ENCODE data around the gene ELFN2.
"Not testable (repeated sequence)": the region's sequence is repeated elsewhere in the genome, so short reads cannot be mapped to it uniquely, and the experiment has no call there.

Gene ELFN2, protein sequence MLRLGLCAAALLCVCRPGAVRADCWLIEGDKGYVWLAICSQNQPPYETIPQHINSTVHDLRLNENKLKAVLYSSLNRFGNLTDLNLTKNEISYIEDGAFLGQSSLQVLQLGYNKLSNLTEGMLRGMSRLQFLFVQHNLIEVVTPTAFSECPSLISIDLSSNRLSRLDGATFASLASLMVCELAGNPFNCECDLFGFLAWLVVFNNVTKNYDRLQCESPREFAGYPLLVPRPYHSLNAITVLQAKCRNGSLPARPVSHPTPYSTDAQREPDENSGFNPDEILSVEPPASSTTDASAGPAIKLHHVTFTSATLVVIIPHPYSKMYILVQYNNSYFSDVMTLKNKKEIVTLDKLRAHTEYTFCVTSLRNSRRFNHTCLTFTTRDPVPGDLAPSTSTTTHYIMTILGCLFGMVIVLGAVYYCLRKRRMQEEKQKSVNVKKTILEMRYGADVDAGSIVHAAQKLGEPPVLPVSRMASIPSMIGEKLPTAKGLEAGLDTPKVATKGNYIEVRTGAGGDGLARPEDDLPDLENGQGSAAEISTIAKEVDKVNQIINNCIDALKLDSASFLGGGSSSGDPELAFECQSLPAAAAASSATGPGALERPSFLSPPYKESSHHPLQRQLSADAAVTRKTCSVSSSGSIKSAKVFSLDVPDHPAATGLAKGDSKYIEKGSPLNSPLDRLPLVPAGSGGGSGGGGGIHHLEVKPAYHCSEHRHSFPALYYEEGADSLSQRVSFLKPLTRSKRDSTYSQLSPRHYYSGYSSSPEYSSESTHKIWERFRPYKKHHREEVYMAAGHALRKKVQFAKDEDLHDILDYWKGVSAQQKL

DNA sequence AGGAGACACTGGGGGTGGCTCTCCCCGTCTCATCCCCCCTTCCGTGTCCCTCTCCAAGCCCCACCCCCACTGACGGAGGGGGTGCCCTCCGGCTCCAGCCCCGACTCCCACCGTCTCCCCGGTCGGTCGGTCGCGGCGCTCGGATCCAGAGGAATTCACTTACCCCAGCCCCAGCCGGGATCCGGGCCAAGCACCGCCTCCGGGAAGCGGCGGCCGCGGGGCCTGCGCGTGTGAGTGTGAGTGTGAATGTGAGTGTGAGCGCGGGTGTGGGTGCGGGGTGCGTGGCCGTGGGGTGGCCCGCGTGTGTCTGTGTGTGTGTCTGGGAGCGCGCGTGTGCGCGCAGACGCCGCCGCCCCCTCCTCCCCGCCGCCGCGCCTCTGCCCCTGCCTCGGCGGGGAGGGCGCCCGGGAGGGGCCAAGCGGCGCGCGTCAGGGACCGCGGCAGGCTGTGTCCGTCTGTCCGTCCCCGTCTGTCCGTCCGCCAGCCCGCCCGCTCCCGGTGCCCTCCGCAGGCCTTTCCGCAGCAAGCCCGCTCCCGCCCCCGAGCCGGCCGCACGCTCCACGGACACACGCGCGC is at the start of gene ELFN2:
ELFN2 (minus strand) TSS at position 345 of the 576 bp plus-strand sequence. CDS start 51,945 bp downstream, outside the sequence.
- no peak for DNase-seq (ENCODE audit: extremely low read depth in 1 of 2, low read depth in 1 of 2)

DNA sequence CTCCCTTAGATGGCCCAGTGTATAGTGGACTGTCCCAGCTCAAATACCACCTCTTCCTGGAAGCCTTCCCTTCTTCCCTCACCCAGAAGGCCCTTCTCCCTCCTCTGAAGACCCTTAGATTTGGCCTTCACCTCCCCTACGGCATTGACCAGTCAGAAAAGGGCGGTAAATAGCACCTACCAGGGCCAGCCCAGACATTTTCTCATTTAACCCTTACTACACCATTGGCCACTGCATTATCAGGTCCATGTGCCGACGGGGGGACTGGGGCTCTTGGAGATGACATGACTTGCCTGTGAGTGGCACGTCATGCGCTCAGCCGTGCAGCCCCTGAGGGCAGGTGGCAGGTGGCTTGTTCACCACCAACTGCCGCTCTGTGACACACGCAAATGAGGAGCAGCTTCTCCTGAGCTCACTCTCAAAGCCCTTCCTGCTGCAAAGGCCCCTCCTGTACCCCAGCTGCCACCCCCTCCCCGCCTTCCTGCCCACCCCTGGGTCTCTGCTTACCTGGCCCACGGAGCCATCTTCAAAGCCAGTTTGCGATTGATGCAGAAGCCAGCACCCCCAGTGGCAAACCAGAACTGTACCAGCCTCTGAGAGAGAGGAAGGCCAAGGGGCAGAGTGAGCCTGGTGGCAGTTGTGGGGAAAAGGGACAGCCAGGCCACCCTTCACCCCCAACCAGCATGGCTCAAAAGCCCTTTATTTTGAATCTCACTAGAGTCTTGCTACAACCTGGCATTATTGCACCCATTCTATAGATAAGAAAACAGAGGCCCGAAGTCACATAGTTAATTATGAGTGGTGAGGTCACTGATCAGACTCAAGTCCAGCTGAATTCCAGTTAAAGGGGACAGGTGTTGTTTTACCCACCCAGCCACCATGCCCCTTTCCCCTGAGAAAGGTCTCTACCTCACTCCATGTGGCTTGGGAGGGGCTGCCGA is 49.4 kb upstream of the ELFN2 start:
- no peak for DNase-seq (ENCODE audit: extremely low read depth in 1 of 2, low read depth in 1 of 2)

DNA sequence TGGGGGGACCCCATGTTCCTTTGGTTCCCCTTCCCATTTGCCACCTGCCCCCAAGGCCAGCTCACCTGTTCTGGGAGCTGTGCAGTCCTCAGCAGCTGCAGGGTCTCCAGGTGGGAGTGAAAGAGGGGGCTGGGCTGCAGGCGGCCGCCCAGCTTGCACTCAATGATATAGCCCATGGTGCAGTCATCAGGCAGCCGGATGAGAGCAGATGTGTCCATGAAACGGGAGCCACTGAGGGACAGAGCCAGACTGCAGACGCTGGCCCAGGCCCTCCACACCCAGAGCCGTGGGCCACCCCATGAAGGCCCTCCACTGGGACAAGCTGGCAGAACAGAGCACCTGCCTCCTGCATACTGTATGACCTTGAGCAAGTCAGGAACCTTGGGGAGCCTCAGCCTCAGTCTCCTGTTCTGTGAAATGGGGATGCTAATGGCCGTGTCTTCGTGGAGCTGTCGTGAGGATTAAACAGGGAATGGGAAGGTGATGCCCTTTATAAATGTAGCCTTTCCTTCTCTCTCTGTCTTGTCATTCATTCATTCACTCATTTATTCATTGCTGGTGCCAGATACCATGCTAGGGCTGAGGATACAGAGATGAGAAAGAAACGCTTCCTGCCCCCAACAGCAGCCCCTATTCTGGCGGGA is 47.3 kb upstream of the ELFN2 start:
- DNase-seq (ENCODE audit: extremely low read depth in 1 of 2, low read depth in 1 of 2): no peak

DNA sequence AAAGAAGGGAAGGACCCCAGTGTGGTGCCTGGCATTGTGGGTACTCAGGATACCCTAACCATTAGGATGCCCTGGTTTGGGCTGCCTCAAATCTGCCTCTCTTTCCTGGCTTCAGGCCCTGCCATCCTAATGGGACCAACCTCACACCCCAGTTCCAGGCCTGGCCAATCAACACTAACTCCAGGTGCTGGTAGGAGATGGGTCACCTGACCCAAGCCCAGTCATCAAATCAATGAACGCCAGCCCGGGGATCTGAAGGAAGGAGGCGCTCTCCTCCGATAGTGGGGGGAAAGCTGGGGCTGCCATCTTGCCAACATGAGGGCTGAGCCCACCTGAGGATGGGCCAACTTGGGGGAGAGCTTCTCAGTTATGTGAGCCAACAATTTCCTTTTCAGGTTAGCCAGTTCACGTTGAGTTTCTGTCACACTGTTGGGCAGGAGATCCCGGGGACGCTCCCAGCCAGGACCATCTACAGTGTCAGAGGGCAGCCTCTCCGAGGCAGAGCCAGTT is 46.2 kb upstream of the ELFN2 start:
- DNase-seq (ENCODE audit: extremely low read depth in 1 of 2, low read depth in 1 of 2): no peak

DNA sequence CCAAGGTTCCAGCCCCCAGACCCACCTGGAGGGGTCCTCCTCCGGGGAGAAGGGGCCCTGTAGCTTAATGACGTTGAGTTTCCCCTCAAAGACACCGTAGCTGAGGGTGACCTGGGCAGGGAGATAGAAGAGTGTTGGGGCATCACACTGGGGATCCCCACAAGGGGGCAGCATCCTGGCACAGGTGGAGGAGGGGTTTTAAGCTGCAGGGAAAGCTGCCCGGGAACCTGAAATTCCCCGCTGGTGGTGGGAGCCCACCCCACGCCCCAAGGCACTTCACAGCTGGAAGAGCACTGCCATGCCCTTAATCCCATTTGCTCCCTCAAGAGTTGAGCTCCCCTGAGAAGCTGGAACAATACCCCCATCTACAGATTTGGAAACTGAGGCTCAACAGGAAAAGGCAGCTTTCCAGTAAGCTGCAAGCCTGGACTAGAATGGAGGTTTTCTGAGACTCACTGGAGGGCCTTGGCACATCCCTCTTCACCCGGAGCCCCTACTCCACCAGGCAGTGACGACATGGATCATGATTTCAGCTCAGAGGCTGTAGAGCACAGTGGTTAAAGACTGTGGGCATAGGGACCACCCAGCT is 45.2 kb upstream of the ELFN2 start:
- no peak for DNase-seq (ENCODE audit: extremely low read depth in 1 of 2, low read depth in 1 of 2)

DNA sequence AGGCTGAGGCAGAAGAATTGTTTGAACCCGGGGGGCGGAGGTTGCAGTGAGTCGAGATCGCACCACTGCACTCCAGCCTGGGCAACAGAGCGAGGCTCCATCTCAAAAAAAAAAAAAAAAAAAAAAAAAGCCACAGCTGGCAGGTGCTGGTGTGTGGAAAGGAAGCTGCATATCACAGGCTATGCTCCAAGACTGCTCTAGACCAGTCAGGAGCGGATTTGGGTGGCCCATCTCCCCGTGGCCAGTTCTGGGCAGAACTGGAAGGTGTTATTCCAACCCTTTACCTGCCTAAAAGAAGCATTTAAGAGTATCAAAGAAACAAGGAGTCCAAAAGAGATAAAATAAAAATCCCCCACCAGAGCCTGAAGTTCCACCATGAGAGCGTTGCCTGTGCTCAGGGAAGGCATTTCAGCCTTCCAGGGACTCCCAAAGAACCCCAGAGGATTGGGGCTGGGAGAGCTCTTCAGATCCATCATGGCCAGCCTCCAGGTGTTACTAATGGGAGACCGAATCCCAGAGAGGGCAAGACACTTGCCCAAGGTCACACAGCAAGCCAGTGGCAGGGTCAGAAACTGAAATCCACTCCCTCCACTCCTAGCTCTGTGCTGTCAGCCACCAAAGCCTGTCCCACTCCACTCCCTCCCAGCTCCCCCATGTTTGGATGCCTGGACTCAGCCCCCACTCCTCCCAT is 44.6 kb upstream of the ELFN2 start:
- DNase-seq (ENCODE audit: extremely low read depth in 1 of 2, low read depth in 1 of 2): no peak

DNA sequence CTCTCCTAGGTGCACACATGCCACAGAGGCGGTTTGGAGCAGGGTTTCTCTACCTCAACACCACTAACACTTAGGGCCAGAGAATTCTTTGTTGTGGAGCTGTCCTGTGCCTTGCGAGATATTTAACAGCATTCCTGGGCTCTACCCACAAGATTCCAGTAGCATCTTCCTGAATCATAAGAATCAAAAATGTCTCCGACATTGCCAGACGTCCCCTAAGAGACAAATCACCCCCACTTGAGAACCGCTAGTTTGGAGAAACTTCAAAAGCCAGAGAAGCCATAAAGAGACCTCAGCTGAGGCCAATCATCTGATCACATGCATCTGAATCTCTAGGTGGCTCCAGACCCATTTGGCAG is 42.8 kb upstream of the ELFN2 start:
- no peak for DNase-seq (ENCODE audit: extremely low read depth in 1 of 2, low read depth in 1 of 2)

DNA sequence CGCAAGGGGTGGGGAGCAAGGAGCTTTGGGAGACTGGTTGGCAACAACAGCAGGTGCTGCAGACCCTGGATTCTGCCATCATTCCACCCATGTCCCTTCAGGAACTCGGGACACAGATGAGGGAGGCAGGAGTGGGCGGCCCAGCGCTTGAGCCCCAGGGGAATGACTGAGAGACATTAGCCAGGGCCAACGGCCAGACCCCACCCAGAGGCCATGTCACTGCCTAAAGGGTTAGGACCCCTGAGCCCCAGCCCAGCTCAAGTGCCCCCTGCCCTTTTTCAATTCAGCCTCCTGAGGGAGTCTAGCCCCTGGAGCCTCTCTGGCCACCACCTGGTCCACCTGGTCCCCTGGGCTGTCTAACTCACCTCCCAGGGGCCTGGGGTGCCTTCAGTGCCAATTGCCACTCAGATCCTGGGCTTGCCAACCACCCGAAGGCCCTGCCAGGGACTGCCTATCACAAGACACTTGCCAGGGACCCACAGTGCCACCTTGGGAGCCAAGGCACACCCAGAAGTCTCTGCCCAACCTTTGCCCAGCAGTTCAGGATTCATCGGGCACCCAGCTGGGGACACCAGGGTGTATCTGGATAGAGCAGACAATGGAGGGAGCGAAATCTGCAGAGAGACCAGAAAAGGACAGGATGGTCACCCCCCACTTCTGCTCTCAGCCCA is 42.3 kb upstream of the ELFN2 start:
- DNase-seq (ENCODE audit: extremely low read depth in 1 of 2, low read depth in 1 of 2): no peak

DNA sequence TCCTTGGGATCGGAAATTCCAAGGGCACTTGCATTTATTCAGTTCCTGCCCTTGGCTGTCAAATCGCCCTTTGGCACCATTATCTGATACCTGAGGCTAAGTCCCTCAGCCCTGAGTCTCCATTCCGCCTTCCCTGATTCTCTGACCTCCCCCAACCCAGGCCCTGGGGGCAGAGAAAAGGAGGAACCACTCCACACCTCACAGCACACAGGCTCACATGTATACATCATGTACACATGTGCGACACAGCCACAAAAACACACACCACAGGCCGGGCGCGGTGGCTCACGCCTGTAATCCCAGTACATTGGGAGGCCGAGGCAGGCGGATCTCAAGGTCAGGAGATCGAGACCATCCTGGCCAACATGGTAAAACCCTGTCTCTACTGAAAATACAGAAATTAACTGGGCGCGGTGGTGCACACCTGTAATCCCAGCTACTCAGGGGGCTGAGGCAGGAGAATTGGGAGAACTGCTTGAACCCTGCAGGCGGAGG is 41.0 kb upstream of the ELFN2 start:
- not testable (repeated sequence) for DNase-seq (ENCODE audit: extremely low read depth in 1 of 2, low read depth in 1 of 2)

DNA sequence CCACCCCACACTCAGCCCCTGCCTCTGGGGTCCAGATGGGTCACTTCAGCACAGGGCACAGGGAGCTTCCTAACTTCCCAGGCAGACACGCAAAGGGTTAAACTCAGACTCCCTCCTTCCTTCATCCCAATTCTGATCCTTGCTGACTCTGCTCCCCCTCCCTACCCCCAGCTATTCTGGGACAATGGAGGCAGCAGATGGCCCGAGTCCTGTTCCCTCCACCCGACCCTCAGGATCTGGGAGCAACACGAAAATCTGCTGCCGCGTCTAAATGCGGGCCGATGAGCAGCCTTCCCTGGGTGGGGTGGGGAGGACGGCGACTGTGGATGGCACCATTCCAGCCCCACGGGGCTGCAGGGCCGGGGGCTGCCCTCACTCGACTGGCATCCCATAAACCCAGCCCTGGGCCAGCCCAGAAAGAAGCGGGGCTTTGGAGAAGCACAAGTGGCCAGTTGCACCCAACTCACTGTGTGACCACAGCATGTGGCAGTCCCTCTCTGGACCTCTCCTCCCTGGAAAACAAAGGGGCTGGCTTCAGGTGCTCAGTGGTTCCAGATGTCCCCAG is 40.2 kb upstream of the ELFN2 start:
- no peak for DNase-seq (ENCODE audit: extremely low read depth in 1 of 2, low read depth in 1 of 2)

DNA sequence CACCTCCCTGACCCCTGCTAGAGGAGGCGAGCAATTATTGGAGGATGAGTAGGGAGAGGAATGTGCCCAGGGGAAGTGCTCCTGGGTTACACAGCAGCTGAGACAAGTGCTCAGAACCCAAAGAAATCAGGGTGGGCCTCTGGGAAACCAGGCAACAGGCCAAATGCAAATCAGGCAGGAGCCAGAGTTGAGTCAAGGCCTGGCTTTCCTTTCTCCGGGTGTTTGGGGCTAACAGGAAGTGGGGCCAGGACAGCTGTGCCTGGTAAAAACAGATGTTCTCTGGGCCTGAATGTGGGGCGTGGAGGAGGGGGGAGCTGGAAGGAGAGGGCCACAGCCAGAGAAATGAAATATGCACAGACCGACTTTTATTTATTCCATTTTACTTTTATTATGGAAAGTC is 36.9 kb upstream of the ELFN2 start:
- DNase-seq (ENCODE audit: extremely low read depth in 1 of 2, low read depth in 1 of 2): no peak

DNA sequence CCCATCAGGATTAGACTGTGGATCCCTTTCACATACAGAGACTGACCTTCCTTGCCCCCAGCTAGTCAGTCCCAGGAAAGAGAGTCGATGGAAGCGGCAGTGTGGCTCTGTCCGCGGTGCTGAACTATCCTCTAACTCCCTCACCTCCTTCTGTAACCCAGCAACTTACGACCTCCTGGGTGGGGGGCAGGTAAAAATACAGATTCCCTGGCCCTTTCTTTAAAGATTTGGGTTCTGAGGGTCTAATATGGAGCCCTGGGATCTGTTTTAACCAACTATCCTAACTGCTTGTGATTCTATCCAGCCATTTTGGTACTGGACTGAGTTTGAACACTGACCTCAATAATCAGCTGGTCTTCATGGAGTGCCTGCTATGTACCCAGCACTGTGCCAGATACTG is 35.7 kb upstream of the ELFN2 start:
- DNase-seq (ENCODE audit: extremely low read depth in 1 of 2, low read depth in 1 of 2): no peak

DNA sequence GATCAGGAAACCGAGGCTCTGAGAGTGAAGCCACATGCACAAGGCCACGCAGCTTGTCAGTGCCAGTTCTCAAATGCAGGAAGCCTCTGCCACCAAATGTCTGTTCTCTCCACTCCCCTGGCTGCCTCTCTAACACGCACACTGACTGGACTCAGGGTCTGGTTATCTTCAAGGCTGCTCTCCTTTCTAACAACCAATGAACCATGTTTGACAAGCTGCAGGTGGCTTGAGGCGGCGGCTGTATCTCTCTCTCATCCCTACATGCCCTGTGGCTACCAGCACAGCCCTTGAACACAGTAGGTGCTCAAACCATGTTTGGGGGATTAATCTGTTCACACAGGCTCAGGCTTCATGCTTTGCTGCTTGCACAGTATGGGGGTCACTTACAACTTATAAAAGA is 35.2 kb upstream of the ELFN2 start:
- no peak for DNase-seq (ENCODE audit: extremely low read depth in 1 of 2, low read depth in 1 of 2)

DNA sequence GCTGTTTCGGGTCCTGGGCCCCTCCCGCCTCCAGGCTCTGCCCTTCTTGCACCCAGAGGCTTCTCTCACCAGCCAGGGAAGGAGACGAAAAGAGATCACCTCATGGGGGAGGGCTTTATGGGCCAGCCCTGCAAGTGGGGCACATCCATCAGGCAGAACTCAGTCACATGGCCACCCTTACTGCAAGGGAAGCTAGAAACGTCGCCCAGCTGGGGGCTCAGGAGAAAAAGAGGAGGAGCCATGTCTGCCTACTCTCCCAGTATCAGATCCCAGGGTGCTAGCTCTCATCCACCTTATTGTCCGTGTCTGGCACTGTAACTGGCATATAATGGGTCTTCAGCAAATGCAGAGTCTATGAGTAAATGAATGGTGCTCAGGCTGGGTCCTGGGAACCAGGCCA is 34.7 kb upstream of the ELFN2 start:
- no peak for DNase-seq (ENCODE audit: extremely low read depth in 1 of 2, low read depth in 1 of 2)

DNA sequence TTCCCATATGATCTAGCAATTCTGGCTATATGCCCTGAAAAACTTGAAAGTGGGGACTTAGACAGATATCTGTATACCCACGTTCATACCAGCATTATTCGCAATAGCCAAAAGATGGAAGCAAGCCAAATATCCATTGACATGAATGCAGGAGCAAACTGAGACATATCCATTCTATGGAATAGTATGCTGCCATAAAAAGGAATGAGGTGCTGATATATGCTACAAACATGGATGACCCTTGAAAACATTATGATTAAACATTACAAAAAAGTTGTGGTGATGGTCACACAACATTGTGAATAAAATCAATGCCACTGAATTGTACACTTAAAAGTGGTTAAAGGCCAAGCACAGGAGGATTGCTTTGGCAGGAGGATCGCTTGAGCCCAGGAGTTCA is 33.4 kb upstream of the ELFN2 start:
- no peak for DNase-seq (ENCODE audit: extremely low read depth in 1 of 2, low read depth in 1 of 2)

DNA sequence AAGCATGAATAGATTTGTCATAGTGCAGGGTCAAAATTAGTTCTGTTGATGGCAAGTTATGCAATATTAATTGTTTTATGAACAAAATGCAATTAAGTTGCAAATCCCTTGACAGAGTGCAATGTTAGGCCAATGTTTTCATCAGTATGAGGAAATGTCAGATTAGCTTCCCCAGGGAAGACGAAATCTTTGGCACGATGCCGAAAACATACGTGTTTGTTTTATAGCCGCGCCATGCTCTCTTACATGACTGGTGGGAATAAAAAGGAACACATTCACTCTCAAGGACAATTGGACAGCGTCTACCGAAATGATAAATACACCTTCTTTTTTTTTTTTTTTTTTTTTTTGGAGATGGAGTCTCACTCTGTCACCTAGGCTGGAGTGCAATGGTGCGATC is 31.9 kb upstream of the ELFN2 start:
- no peak for DNase-seq (ENCODE audit: extremely low read depth in 1 of 2, low read depth in 1 of 2)

DNA sequence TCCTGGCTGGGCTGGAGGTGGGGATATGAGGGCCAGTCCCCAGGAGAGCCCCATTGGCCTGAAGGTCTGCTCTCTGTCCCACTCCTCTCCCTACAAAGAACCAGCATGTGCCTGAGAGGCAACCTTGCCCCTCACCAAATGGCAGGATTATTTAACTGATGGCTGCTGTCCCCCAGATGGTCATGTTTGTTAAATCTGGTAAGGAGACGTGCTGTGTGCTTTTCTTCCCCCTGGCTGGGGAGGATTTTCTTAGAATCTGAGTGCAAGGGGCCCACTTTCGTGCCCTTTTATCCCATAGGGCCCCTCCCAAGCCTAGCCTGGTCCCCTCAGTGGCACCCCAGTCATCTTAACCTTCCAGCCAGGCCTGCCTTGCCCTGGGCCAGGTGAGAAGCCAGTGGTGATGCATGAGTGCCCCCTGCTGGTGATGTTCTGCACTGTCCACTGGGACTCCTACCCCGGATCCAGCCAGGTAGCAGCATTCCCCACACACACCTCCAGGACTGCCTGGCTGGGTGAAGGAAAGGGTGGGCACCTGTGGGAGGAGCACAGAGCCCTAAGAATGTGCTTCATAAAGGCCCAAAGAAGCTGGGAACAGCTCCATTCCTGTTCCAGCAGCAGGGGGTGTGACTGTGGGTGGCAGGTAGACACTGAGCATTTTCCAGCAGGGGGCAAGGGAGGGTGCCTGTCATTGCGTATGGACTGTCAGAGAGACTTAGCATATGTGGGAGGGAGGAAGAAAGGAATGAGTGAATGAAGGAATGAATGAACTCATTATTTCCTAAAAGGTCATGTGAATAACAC is 30.0 kb upstream of the ELFN2 start:
- DNase-seq (ENCODE audit: extremely low read depth in 1 of 2, low read depth in 1 of 2): peak; percentile 64 to 66
